Measurements from ENCODE around the gene MAP4K3. TPM values are rescaled to one million over a fixed set of nuclear protein-coding genes. Genes with fewer than 3 reads are reported as not detected.

MAP4K3 gene
- total and polyA plus RNA-seq, 2 of the 8 experiments (the other 6 are each of a cell fraction or from before 2014, with no cell fraction given) = 11.4 to 63.0 TPM

DNA sequence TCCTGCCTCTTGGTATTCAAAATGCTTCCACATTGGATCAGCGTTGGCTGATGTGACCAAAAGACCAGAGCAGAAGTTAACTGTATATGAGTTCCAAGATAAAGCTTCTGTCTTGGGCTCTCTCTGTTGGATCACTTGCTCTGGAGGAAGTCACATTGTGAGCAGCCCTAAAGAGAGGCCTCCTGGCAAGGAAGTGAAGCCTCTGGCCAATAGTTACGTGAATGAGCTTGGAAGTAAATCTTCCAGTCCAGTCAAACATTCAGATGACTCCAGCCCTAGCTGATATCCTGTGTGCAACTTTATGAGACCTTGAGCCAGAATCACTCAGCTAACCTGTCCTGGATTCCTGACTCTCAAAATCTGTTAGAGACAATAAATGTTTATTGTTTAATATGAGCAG is 125.6 kb downstream of the MAP4K3 start:
- POLR2A ChIA-PET (ENCODE audit: partially characterized antibody) = no interaction called here
- TF ChIP-seq ZNF274 (IDR thresholded peaks at IDR 0.05; ENCODE audit: borderline replicate concordance, extremely low read depth, low read length) = no peak
- TF ChIP-seq SIN3A (conservative IDR thresholded peaks at IDR 0.05 in 1 of 2, IDR thresholded peaks at IDR 0.05 in 1 of 2; ENCODE audit: low read depth in 1 of 2, low read length in 2 of 2) = no peak
- no peak for TF ChIP-seq SP4 (IDR thresholded peaks at IDR 0.05; ENCODE audit: low read length)
- TF ChIP-seq JUND (IDR thresholded peaks at IDR 0.05; ENCODE audit: low read length) = no peak
- no peak for TF ChIP-seq CBX5 (IDR thresholded peaks at IDR 0.05; ENCODE audit: low read depth, low read length)
- TF ChIP-seq TCF12 (IDR thresholded peaks at IDR 0.05; ENCODE audit: low read depth, low read length) = no peak

More for the DNA sequence above, 125.6 kb downstream of the MAP4K3 start:
- Histone ChIP-seq H3K4me2 (ENCODE audit: insufficient read depth in 1 of 2, low read depth in 2 of 2, low read length in 2 of 2) (no peak overlapping the region), H3K36me3 (ENCODE audit: control insufficient read depth in 2 of 4, insufficient read depth in 4 of 4, low read length in 3 of 4) (peaks cover 0 to 20% (median 5%) of the 10 kb centered on the region in 4 experiments; a peak in 4 of 8 replicates), H3K56ac (replicated peaks; ENCODE audit: insufficient read length, low read depth, low read length) (no peak overlapping the region), H3K4ac (replicated peaks; ENCODE audit: insufficient read length, low read depth, low read length) (no peak overlapping the region), H3K27ac (ENCODE audit: low read depth, low read length) (no peak overlapping the region), H3K79me1 (ENCODE audit: low read depth, low read length) (no peaks in the 10 kb centered on the region), H3K4me1 (replicated peaks in 1 of 4; ENCODE audit: control insufficient read depth in 3 of 4, insufficient read depth in 4 of 4, low read length in 3 of 4) (no peaks in the 10 kb centered on the region), H2AFZ (ENCODE audit: low read length) (no peak overlapping the region), H3K14ac (ENCODE audit: insufficient read length) (no peak overlapping the region), H2BK5ac (ENCODE audit: low read depth, low read length) (no peak overlapping the region), H3K9ac (replicated peaks in 1 of 4; ENCODE audit: extremely low read depth in 1 of 4, low read depth in 3 of 4, low read length in 3 of 4) (no peak overlapping the region), H2BK120ac (replicated peaks; ENCODE audit: low read depth, low read length) (no peak overlapping the region), H4K20me1 (replicated peaks in 1 of 2; ENCODE audit: control insufficient read depth in 1 of 2, insufficient read depth in 2 of 2, low read length in 2 of 2) (no peaks in the 10 kb centered on the region), H4K91ac (replicated peaks; ENCODE audit: insufficient read length, low read length) (no peak overlapping the region), H3K27me3 (replicated peaks in 1 of 4; ENCODE audit: control insufficient read depth in 3 of 4, extremely low read depth in 1 of 4, insufficient read depth in 3 of 4, low read length in 3 of 4) (no peaks in the 10 kb centered on the region), H2AK5ac (ENCODE audit: low read depth, low read length) (no peak overlapping the region), H3K23me2 (ENCODE audit: low read depth, low read length) (no peaks in the 10 kb centered on the region), H3K79me2 (ENCODE audit: control insufficient read depth in 1 of 2, insufficient read depth in 2 of 2, low read length in 2 of 2) (no peaks in the 10 kb centered on the region), H4K8ac (ENCODE audit: extremely low read depth, insufficient read depth, low read length) (no peak overlapping the region), H3K23ac (ENCODE audit: insufficient read length) (no peak overlapping the region), H3K18ac (ENCODE audit: extremely low read depth, low read length) (no peak overlapping the region), H2BK12ac (ENCODE audit: low read depth, low read length) (no peak overlapping the region), H3K9me3 (ENCODE audit: insufficient read depth in 2 of 2, low read depth in 1 of 2, low read length in 1 of 2) (no peaks in the 10 kb centered on the region), H4K5ac (ENCODE audit: insufficient read length, low read depth, low read length) (no peak overlapping the region), H2BK20ac (ENCODE audit: low read length) (no peak overlapping the region), H2BK15ac (ENCODE audit: low read length) (no peak overlapping the region), H3K4me3 (ENCODE audit: extremely low read depth in 1 of 4, insufficient read depth in 2 of 4, low read depth in 3 of 4, low read length in 4 of 4) (no peak overlapping the region)
- CTCF ChIA-PET (ENCODE audit: partially characterized antibody) = no interaction called here
- FAIRE-seq = no peak
- DNase-seq (ENCODE audit: low read depth in 1 of 2, low spot score in 2 of 2) = no peak
- WGBS, 2 experiments (ENCODE audit: extremely low coverage in 1 of 2, insufficient coverage in 1 of 2, insufficient read length in 1 of 2, insufficient replicate concordance in 2 of 2, low coverage in 1 of 2, low lambda C conversion rate in 2 of 2, missing lambda C conversion rate in 1 of 2) = 90% methylated on average over 2 of the region's 2 CpGs; no CpG with 5 or more reads in 1 of the 2 experiments
